Endothelial cell of umbilical vein (primary cell): ENCODE data around the gene MXD4.

ENCODE experiments used
- EZH2 ChIP-seq: IDR thresholded peaks from 2 replicates; pipeline ENCODE4 v1.6.1; 2012; ENCODE audit warnings: borderline replicate concordance, low read depth, mild to moderate bottlenecking, moderate library complexity, low read length, inconsistent platforms; ENCODE audit not compliant: severe bottlenecking
- FOS ChIP-seq: IDR thresholded peaks from 2 replicates; pipeline ENCODE4 v1.6.1; 2011; ENCODE audit warnings: mild to moderate bottlenecking, low read length, moderate library complexity, borderline replicate concordance; ENCODE audit not compliant: insufficient read depth
- GATA2 ChIP-seq: IDR thresholded peaks from 2 replicates; pipeline ENCODE4 v1.7.0; 2011; ENCODE audit warnings: low read depth, mild to moderate bottlenecking, moderate library complexity, mixed read lengths, low read length; ENCODE audit not compliant: insufficient read length, insufficient read depth
- JUN ChIP-seq: IDR thresholded peaks from 2 replicates; pipeline ENCODE4 v1.6.1; 2011; ENCODE audit warnings: borderline replicate concordance, low read depth; ENCODE audit not compliant: insufficient read length, insufficient read depth
- MAX ChIP-seq: IDR thresholded peaks from 2 replicates; pipeline ENCODE4 v1.6.1; 2011; ENCODE audit not compliant: insufficient read depth, insufficient read length
- MYC ChIP-seq: IDR thresholded peaks from one replicate; pipeline ENCODE4 v1.6.1; 2011; ENCODE audit warnings: mild to moderate bottlenecking, low read depth, low read length
- POLR2A ChIP-seq: IDR thresholded peaks from 2 replicates; pipeline ENCODE4 v1.6.1; 2012; ENCODE audit warnings: low read depth, mild to moderate bottlenecking, control low read depth, low read length
- POLR2AphosphoS5 ChIP-seq: IDR thresholded peaks from 2 replicates; pipeline ENCODE4 v1.6.1; 2012; ENCODE audit warnings: low read depth, mild to moderate bottlenecking, control low read depth, low read length, moderate library complexity; ENCODE audit not compliant: insufficient read depth
- TF ChIP-seq, protein P1 (sequence below), 2 donors: IDR thresholded peaks; 1 replicate in 1 of 2; 2 replicates in 1 of 2; pipeline ENCODE4 v1.5.1; 2011; ENCODE audit warnings: low read length in 2 of 2, mild to moderate bottlenecking in 2 of 2, moderate library complexity in 2 of 2, control low read depth in 1 of 2, inconsistent platforms in 1 of 2, low read depth in 1 of 2; ENCODE audit not compliant: insufficient read depth in 1 of 2; ENCODE audit errors: extremely low read depth in 1 of 2

GRCh38 chr4:2287594-2287915 is 25.6 kb upstream of the MXD4 start:
- TF ChIP-seq, protein P1, sequence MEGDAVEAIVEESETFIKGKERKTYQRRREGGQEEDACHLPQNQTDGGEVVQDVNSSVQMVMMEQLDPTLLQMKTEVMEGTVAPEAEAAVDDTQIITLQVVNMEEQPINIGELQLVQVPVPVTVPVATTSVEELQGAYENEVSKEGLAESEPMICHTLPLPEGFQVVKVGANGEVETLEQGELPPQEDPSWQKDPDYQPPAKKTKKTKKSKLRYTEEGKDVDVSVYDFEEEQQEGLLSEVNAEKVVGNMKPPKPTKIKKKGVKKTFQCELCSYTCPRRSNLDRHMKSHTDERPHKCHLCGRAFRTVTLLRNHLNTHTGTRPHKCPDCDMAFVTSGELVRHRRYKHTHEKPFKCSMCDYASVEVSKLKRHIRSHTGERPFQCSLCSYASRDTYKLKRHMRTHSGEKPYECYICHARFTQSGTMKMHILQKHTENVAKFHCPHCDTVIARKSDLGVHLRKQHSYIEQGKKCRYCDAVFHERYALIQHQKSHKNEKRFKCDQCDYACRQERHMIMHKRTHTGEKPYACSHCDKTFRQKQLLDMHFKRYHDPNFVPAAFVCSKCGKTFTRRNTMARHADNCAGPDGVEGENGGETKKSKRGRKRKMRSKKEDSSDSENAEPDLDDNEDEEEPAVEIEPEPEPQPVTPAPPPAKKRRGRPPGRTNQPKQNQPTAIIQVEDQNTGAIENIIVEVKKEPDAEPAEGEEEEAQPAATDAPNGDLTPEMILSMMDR (IDR thresholded peaks at IDR 0.05; ENCODE audit: extremely low read depth in 1 of 2, insufficient read depth in 1 of 2, low read depth in 1 of 2, low read length in 2 of 2), result no peak
- no peak for TF ChIP-seq POLR2A
- TF ChIP-seq MAX, result no peak
- TF ChIP-seq EZH2, result no peak
- TF ChIP-seq MYC, result no peak
- TF ChIP-seq JUN, result no peak
- no peak for TF ChIP-seq FOS
- no peak for TF ChIP-seq POLR2AphosphoS5
- TF ChIP-seq GATA2, result no peak
